GM18511 (cell line): ENCODE results near the gene CD300C.
"Not testable (repeated sequence)": the region's sequence is repeated elsewhere in the genome, so short reads cannot be mapped to it uniquely, and the experiment has no call there.

Experiments
- ATAC-seq: cut with Tn5 transposase; IDR thresholded peaks from one replicate; pipeline ENCODE4 v1.9.1; 2021; ENCODE audit warnings: mild to moderate bottlenecking, moderate library complexity; ENCODE audit not compliant: unreplicated experiment

Gene CD300C

GRCh38 chr17:74536890-74537289 is 9.0 kb downstream of the CD300C start:
- no peak for ATAC-seq

- ATAC-seq, result no peak
Observed at GRCh38 chr17:74532115-74532514, 13.8 kb downstream of the CD300C start.

GRCh38 chr17:74531231-74531761 is 14.6 kb downstream of the CD300C start, which contains the start of gene CD300LB:
TSS of gene CD300LB (minus strand) at chr17:74531475. CDS start at chr17:74531350, 125 bp downstream.
- ATAC-seq, result no peak

- no peak for ATAC-seq
Observed at GRCh38 chr17:74530831-74531150, 15.1 kb downstream of the CD300C start.

GRCh38 chr17:74529243-74529642 is 16.7 kb downstream of the CD300C start:
- ATAC-seq, result no peak

- ATAC-seq, result peak; percentile 91
Observed at GRCh38 chr17:74528491-74529199, 17.3 kb downstream of the CD300C start.

- ATAC-seq, result no peak
Observed at GRCh38 chr17:74527756-74528155, 18.2 kb downstream of the CD300C start.

GRCh38 chr17:74527081-74527480 is 18.8 kb downstream of the CD300C start:
- ATAC-seq, result no peak

GRCh38 chr17:74526681-74527080 is 19.2 kb downstream of the CD300C start:
- no peak for ATAC-seq

- no peak for ATAC-seq
Observed at GRCh38 chr17:74525781-74526288, 20.1 kb downstream of the CD300C start.

GRCh38 chr17:74525465-74525725 is 20.5 kb downstream of the CD300C start:
- ATAC-seq, result no peak

- no peak for ATAC-seq
Observed at GRCh38 chr17:74524653-74525464, 21.1 kb downstream of the CD300C start.

- ATAC-seq, result no peak
Observed at GRCh38 chr17:74523308-74523707, 22.6 kb downstream of the CD300C start.

- no peak for ATAC-seq
Observed at GRCh38 chr17:74522381-74523105, 23.4 kb downstream of the CD300C start.

GRCh38 chr17:74521701-74522201 is 24.2 kb downstream of the CD300C start:
- ATAC-seq, result no peak

GRCh38 chr17:74520790-74521480 is 25.0 kb downstream of the CD300C start:
- ATAC-seq, result no peak

GRCh38 chr17:74520016-74520434 is 25.9 kb downstream of the CD300C start:
- no peak for ATAC-seq

GRCh38 chr17:74518413-74518981 is 27.4 kb downstream of the CD300C start:
- ATAC-seq, result not testable (repeated sequence)

- ATAC-seq, result no peak
Observed at GRCh38 chr17:74516561-74517328, 29.2 kb downstream of the CD300C start.
